Measurements from ENCODE around the gene HRAS.
A peak's percentile ranks its signal among the peaks of the same experiment; 100 is the strongest.

The HRAS gene

DNA sequence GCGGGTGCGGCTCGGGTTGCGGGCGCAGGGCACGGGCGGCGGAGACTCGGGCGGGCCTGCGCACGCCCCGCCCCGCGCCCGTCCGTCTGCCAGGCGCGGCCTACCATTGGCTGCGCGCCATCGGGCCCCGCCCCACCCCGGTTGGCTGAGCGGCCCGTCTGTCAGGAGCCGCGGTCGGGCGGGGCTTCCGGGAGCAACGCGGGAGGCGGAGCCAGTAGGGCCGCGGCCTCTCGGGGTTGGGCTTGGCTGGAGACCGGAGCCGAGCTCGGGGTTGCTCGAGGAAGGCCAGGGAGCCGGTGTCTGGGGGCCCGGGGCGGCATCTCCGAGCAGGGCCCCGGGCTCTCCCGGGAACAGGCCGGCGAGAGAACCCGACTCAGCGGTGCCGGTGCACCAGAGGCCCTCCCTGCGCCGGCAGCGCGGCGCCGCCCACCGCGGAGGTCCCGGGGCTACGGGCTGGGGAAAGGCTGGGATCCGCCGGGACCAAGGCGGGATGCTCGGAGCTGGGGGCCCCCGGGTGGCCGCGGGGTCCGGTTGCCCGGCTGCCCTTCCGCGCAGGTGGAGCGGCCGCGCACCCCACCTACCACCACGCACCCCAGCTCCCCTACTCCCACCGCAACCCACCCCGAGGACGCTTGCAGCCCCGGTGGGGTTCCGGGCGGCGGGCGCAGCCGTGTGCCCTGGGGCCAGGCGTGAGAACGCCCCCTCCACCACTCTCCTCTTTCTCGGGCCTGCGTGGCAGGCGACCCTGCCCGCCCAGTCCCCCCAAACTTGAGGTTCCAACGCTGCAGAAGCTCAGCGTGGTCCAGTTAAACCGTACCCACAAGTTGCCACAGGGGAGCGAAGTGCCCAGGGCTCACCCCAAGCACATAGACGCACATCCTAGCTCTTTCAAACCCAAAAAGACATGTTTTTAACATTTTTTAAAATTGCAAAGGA lies at the start of gene HRAS:
Gene HRAS (minus strand): TSS at position 58 of the 936 bp plus-strand sequence.
- peak; percentile 98 for DNase-seq

DNA sequence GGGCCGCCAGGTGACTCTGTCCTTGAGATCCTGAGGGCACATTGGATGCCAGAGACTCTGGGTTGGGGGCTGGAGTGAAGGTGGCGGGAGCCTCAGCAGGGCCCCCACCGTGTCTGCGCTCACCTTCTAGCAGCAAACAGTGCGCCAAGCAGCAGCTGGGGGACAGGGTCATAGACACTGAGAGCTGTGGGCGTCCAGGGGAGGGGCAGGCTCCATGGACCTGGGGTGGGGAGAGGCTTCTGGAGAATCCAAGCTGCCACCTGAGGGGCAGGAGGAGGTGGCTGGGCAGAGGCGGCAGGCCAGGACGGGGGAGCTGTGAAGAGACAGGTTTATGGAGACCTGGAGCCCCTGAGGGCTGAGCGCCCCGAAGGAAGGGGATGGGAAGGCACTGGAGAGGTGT lies 48.9 kb upstream of the HRAS start:
- no peak for DNase-seq

DNA sequence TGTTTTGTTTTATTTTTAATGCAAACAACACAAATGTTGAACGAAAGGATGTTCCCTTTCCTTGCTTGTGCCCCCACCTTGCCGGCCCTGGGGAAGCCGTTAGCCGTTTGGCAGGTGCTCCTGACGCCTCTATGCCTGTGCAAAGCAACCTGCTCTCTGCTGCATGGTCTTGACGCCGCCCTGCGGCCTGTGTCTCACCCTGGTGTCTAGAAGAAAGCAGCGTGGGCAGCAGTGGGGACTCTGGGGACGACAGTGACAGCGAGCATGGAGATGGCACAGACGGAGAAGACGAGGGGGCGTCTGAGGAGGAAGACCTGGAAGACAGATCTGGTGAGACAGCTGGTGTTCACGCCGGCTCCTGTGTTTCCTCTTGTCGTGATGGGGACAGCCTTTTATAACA lies 46.4 kb upstream of the HRAS start:
- DNase-seq: no peak

DNA sequence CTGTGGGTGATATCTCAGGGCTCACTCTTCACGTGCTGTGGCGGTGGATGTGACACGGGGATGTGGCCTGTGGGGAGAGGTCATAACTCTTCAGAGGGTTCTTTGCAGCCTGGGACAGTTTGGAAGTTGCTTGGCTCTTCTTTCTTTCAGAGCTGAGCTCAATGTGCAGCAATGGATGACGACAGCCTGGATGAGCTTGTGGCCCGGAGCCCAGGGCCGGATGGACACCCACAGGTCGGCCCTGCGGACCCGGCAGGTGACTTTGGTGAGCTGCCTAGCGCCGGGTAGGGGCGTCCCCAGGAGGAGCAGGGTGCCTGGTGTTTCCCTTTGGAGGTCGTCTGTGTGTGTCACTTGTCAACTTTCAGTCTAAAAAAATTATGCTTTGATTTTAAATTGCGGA lies 46.0 kb upstream of the HRAS start:
- no peak for DNase-seq

DNA sequence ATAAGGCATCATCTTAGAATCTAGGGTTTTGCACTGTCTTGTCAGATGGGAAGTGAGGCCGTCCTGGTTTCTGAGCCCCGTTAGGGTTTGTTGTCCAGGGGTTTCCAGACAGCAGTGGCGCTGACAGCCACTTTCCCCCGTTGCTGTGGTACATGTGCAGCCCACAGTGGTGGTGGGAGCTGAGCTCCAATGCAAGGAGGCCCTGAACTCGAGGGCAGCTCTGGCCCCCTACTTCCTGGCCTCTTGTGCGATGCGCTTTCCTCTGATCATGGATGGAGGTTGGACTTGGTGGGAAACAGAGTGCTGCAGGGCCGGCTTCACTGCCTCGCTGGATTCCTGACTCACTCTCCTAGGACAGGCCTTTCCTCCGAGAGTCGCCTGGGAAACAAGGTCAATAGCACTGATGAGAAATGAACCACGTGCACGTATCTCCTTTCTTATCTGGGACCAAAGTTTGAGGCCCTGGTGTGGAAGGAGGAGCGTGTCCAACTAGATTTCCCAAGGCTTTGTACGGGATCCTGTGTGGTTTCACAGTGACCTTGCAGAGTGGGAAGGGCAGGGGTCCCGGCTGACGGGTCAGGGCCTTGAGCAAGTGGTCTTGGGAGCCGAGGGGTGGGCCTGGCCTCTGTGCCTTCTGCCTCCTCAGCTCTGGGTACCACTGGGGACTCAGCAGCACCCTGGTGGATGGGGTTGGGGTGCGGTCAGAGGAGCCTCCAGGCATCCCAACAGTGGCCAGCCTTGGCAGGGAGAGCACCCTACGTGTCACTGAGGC lies 44.6 kb upstream of the HRAS start:
- DNase-seq: no peak

DNA sequence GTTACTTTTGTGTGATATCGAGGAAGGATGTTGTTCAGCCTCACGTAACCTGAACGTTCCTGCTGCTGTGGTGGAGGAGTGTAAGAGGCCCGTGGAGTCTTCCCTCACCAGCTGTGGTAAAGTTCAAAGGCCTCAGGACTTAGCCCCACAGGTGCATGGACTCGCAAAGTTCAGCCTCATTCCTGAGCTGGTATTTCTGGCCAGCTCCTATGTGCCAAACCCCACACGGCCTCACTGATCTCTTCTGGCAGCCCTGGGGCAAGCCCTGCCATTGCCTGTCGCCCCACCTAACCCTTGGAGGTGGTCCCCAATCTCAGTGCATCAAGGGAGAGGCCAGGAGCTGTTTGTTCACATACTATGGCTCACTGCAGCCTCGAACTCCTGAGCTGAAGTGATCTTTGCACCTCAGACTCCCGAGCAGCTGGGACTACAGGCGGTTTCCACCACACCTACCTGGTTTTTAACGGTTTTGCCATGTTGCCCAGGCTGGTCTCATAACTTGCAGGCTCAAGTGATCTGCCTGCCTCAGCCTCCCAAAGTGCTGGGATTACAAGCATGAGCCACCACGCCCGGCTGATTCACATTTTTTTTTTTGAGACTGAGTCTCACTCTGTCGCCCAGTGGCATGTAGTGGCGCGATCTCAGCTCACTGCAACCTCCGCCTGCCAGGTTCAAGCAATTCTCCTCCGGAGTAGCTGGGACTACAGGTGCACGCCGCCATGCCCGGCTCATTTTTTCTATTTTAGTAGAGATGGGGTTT lies 43.1 kb upstream of the HRAS start:
- DNase-seq: no peak

DNA sequence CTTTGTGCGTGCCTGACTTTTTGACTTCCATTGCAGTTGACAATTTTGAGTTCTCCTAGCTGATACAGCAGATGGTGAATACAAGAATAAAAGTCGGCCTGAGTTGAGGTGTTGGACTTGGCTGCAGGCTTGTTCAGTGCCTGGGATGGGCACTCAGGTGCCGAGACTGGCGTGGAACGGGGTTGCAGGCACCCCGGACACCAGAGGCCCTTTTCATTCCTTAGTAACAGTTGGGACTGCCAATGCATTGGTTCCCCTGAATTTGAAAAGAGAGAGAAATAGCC lies 42.2 kb upstream of the HRAS start:
- no peak for DNase-seq

DNA sequence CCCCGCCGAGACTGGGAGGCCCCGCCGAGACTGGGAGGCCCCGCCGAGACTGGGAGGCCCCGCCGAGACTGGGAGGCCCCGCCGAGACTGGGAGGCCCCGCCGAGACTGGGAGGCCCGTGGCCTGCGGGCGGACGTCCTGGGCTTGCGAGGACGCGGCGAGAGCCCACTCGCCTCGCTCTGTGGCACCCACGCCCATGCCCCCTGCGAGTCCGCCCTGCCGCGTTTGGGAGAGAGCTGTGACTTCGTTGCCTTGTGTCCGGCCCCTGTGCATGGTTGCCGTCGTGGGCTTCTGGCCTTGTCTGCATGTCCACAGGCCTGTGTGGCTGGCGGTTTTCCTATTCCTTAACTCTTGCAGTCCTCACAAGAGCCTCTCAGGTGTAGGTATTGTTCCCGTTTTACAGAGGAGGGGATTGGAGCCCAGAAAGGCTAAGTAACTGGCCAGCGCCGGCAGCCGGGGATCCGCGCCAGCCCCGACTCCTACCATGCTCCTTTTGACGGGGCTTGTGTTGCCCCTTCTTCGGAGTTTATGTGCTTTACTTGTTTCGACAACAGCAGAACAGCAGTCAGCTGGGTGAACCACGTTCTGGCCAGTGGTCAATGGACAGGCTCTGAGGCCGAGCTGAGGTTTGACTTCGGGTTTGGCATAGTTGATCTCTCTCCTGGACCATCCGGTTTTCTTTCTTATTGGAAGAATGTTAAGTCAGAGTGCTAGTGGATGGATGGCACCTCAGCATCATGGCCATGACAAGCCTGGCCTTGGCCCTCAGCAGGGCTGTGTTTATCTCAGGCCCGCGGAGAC lies 41.6 kb upstream of the HRAS start:
- no peak for DNase-seq

DNA sequence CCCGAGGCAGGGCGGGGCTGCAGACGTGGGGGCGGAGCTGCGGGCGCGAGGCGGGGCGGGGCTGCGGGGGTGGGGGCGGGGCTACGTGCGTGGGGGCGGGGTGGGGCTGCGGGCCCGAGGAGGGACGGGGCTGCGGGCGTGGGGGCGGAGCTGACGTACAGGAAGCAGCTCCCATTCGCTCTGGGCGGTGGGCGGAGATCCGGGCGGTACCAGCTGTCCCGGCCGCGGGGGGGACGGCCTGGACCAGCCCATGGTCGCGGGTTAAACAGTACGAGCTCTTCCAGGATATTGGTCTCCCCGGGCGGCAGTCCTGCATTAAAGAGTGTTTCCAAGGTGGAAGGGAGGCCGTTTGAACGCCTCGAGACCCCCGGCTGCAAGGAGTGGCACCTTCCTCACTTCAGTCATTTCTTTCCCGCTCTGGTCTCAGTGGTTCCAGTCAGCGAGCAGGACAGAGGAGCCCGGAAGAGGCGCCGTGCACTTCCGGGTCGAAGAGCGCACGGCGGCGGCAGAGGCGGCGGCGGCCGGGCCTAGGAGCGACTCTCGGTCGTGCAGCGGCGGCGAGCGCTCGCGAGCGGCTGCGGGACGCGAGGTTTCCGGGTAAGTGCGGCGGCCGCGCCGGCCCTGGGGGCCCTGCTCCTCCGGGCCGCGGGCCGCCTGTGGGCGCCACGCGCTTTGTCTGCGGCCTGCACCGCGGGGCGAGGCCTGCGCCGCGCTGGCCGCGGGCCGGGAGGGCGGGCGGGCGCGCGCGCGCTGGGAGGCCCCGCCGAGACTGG lies 40.8 kb upstream of the HRAS start, which contains the start of gene PHRF1:
Gene PHRF1 (plus strand): TSS at position 475 of the 773 bp plus-strand sequence. CDS start 5,043 bp downstream, outside the sequence.
- DNase-seq: peak; percentile 93

DNA sequence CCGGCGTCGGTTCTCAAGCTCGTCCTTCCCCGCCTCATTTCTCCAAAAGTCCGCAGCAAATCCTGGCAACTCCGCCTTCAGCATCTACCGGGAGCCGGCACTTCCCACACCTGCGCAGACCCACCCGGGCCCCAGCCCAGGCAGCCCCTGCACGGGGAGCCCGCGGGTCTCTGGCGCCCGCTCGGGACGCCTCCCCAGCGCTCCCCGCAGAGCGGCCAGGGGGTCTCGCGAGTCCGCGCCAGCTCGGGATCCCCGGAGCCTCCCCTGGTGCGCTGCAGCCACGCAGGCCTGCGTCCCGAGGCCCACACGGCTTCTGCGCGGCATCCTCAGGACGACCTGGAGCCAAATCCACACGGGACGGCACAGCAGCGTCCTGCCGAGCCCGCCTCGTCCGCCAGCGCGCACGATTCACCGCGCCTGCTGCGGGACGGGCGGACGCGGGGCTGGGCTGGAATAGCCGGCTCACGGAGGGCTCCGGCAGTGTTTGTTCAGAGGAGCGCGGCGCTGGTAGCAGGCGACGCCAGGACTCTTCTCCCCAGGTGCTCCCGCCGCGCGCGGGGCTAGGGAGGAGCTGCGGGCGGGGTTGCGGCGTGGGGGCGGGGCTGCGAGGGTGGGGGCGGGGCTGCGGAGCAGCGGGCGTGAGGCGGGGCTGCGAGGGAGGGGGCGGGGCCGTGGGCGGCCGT lies 40.1 kb upstream of the HRAS start:
- peak; percentile 90 for DNase-seq

DNA sequence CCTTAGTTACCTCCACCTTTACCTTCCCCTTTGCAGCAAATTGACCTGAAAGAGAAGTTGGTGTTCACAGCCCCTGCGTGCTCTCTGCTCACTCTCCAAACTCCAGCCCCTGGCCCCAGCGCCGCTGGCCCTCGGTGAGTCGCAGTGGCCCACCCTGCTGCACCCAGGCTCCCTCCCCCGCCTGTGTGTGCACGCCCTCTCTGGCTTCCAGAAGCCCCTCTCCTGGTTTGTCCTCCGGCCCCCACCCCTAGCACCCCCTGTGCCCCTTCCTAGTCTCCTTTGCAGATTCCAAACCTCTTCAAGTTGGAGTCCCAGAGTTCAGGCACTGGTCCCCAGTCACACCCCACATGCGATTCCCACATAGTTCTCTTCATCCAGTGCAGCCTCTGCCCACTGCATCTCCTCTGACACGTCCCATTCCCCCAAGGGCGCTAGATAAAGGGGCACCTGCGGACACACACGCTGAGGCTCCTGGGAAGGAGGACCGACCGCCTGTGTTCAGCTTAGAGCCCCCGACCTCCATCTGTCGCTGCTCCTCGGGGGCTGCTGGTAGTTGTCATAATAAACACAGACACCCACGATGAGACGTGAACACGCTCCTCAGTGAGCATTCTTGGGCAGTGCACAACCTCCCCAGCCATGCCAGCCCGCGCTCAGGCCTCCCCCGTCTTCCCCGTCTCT lies 39.4 kb upstream of the HRAS start:
- DNase-seq: no peak

DNA sequence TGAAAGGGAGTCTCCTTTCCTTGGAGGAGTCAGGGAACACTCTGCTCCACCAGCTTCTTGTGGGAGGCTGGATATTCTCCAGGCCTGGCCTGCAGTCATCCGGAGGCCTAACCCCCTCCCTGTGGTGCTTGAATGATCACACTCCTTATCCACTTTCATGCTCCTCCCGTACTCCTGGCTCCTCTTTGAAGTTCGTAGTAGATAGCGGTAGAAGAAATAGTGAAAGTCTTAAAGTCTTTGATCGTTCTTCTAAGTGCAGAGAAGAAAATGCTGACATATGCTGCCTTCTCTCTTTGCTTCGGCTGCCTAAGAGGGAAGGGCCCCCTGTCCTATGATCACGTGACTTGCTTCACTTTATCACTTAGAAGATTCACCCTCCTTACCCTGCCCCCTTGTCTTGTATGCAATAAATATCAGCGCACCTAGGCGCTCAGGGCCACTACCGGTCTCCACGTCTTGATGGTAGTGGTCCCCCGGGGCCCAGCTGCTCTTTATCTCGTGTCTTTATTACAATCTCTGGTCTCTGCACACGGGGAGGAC lies 38.7 kb upstream of the HRAS start:
- DNase-seq: peak; percentile 24

DNA sequence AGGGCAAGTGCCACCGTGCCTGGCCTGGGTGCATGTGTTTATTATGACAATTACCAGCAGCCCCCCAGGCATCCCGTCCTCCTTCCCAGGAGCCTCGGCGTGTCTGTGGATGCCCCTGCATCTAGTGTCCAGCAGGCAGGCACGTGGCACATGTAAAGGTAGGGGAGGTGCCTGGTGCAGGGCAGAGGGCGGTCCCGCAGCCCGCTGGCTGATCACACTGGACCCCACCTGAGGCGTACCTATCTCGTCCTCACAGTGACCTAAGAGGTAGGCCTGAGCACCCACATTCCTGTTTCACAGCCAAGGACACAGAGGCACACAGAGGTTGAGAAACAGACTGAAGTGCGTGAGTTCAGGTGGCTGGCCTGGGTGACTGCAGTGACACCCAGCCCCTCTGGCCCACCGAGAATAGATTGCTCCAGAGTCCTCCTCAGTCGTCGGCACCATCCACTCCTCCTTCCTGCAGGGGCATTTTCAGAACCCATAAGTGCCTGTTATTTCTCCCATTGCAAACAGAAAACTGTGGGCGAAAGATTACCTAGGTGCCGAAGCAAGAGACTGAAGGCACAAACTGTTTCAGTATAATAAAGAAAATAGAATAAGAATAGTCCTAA lies 37.9 kb upstream of the HRAS start:
- DNase-seq: no peak

DNA sequence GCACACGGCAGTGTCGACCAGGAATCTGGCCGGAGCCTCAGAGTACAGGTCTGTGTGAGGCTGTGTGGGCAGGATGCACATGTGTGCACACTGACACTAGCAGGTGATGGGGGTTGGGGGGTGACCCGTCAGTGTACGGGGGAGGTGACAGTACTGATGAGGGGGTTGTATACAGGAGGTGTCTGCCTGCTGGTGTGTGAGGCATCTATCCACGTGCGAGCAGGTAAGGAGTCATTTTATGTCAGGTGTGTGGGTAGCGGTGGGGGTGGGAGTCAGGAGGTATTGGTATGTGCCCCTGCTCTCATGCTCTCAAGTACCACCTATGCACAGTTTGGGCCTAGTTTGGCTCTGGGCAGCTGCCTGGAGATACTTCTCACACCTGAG lies 36.4 kb upstream of the HRAS start:
- no peak for DNase-seq

DNA sequence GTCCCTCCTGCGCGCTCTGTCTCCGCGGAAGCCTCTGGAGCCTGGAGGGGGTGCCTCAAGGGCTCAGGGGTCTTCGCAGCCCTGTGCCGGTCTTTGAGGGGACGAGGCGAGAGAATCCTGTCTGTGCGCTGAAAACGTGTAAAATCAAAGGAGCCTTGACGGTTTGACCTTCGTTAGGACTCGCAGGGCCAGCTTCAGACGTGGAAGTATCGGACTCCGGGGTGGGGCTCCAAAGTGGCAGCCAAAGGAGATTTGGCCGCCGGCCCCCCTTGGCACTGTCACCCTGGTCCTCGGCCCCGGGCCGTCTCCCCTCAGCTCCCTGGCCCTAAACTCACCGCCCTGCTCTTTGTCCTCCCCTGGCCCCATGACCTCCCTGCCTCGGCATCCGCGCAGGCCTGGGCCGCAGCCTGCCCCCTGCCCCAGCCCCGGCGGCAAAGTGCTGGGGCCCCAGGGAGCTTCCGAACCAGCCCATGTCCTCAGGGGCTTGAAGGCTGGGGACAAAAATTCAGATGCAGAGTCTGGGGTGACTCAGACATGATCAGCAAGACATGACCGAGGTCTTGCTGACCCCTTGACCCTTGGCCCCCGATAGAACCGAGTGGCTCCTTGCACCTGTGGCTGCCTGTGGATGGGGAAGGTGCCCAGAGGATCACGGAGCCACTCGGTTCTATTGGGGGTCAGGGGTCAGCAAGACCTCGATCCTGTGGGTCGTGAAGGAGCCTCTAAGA lies 33.9 kb upstream of the HRAS start:
- DNase-seq: no peak

DNA sequence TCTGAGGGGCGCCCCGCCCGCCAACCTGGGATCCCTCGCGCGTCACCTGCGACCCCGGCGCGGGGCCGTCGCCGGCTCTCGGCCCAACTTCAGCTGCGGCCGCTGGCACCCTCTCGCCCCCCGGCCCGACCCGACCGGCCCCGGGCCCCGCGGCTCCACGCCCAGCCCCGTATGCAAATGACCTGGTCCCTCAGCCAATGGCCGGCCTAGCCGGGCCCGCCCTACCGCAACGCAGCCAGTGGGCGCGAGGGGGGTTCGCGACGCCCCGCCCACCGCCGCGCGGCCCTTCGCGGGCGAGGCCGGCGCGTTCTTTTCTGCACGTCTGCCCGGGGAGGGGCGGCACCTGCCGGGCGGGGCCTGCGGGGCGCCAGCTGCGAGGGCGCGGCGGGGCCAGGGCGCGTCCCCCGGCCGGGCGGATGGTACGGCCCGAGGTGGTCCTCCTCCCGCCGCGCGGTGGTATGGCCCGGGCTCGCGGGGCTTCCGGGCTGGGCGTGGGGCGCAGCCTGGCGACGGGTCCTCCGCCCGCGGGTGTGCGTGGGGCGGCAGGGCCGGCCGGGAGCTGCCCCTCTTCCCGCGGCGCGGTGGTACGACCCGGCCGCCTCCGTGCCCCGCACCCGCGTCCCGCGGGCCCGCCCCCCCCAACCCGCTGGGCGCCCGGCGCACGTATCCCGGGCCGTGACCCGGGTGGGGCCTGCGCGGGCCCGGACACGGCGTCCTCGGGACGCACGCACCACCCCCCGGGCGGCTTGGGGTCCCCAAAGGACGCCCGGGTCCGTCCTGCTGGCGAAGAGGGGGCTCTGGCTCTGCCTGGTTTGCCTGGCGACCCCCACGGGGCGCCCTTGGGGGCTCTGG lies 33.2 kb upstream of the HRAS start:
- DNase-seq: peak; percentile 97

DNA sequence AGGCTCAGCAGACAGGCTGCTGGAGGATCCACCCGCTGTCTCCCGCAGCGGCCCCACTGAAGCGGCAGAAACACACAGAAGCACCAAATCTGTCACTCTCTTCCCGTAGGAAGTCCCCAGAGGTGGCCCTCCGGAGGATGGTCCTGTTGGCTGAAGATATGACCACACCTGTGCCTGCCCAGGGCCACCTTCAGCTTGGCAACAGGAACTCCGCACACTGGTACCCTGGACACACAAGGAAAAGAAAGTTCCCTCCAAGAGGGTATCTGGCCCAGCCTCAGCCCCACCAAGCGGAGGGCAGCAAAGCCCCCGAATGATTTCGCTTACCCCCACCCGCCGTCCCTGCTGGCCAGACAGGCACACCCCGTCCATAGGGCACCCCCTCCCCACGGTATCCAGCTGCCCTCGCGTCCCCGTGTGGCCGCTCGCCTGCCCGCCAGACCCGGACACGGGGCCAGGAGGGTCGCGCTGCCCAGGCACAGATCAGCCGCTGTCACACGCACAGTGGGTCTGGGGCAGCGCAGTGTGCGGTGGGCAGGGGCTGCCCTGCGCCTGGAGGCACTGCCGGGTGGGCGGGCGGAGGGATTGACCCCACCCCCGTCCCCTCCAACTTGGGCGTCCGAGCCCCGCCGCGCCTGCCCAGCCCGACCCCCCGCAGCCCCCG lies 32.4 kb upstream of the HRAS start:
- DNase-seq: no peak

Measured in NCI-H345 (cell line).